ENCODE results near the gene MBP.

Gene MBP

DNA sequence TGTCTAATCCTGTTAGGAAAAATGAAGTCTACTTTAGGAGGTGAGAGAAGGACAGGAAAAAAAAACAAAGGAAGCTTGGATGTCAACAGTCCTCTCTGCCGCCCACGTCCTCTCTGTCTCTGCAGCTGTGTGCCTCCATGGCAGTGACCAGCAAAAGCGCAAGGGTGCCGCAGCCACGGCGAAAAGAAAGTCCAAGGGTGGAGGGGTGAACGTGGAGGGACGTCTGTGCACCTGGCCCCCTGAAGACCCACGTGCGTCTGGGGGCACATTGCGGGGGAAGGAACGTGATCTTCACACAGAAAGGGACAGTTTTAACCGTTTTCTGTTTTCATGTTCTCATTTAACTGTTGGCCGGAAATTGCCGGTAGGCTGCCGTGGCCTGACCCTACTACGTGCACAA lies 152.7 kb downstream of the MBP start:
- H3K4me2 ChIP-seq (ENCODE audit: low read length) = no peak overlapping the region
- H4K8ac ChIP-seq (ENCODE audit: low read depth, low read length) = no peak overlapping the region
- no peak overlapping the region for H2BK5ac ChIP-seq (ENCODE audit: low read length)
- H3K18ac ChIP-seq (ENCODE audit: low read length) = no peak overlapping the region
- H2BK15ac ChIP-seq (replicated peaks; ENCODE audit: low read depth) = no peak overlapping the region
- no peak overlapping the region for H2AK5ac ChIP-seq (ENCODE audit: low read length)
- H4K5ac ChIP-seq (ENCODE audit: low read length) = no peak overlapping the region
- H3K27ac ChIP-seq (ENCODE audit: low read depth, low read length) = no peak overlapping the region
- H3K4me3 ChIP-seq (ENCODE audit: low read length) = no peak overlapping the region
- H3K4me1 ChIP-seq (ENCODE audit: control insufficient read depth, low read depth, low read length) = no peaks in the 10 kb centered on the region
- no peak overlapping the region for H3K23ac ChIP-seq (ENCODE audit: low read length)
- H3K27me3 ChIP-seq (ENCODE audit: insufficient read depth, low read length, poor library complexity) = no peaks in the 10 kb centered on the region
- no peak overlapping the region for H3K4ac ChIP-seq (ENCODE audit: low read depth, low read length)
- H3K36me3 ChIP-seq (ENCODE audit: control insufficient read depth, insufficient read depth, low read length) = no peaks in the 10 kb centered on the region
- H3K9ac ChIP-seq (ENCODE audit: low read length) = no peak overlapping the region
- no CpG with 5 or more reads among the region's 17 CpGs for WGBS (ENCODE audit: extremely low coverage, insufficient coverage, low lambda C conversion rate)
- H3K79me1 ChIP-seq (ENCODE audit: low read length) = no peaks in the 10 kb centered on the region
- no peak overlapping the region for H3K56ac ChIP-seq (ENCODE audit: low read length)
- no peak overlapping the region for H2BK120ac ChIP-seq (ENCODE audit: low read depth, low read length)
- DNase-seq = no peak
- no peaks in the 10 kb centered on the region for H3K79me2 ChIP-seq (ENCODE audit: control insufficient read depth, insufficient read depth, low read length)

DNA sequence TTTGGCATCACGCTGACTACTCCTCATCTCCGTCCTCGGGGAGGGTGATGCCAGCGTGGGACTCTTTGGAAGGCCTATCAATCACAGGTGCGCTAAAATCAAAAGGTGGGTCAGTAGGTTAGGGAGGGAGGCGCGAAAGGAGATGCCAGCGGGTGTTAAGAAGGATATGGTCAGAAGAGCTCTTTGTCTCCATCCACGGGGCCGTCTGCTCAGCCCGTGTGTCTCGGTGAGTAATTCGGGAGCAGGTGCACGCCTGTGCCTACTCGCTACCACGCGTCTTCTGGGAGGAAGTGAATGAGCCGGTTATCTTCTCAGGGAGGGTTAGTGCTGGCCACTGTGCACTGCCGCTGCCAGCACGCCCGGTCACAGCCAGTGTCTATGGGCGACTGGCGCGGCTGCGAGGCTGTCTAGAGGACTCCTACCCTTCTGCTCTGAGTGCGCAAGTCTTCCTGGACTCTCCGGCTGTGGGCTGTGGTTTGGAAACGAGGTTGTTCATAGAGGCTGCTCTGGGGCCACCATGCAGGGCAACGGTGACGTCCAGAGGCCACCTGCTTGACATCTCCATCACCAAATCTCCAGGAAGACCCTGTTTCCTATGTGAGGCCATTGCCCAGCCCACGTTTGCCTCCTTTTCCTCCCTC lies 153.4 kb downstream of the MBP start:
- Histone ChIP-seq H2BK120ac (ENCODE audit: low read depth, low read length) (no peak overlapping the region), H3K27ac (ENCODE audit: low read depth, low read length) (no peak overlapping the region), H2BK5ac (ENCODE audit: low read length) (no peak overlapping the region), H3K27me3 (ENCODE audit: insufficient read depth, low read length, poor library complexity) (no peaks in the 10 kb centered on the region), H3K23ac (ENCODE audit: low read length) (no peak overlapping the region), H2AK5ac (ENCODE audit: low read length) (no peak overlapping the region), H2BK15ac (replicated peaks; ENCODE audit: low read depth) (no peak overlapping the region), H3K4ac (ENCODE audit: low read depth, low read length) (no peak overlapping the region), H4K8ac (ENCODE audit: low read depth, low read length) (no peak overlapping the region), H3K4me2 (ENCODE audit: low read length) (no peak overlapping the region), H3K56ac (ENCODE audit: low read length) (no peak overlapping the region), H3K9ac (ENCODE audit: low read length) (no peak overlapping the region), H4K5ac (ENCODE audit: low read length) (no peak overlapping the region), H3K79me2 (ENCODE audit: control insufficient read depth, insufficient read depth, low read length) (no peaks in the 10 kb centered on the region), H3K4me1 (ENCODE audit: control insufficient read depth, low read depth, low read length) (no peaks in the 10 kb centered on the region), H3K79me1 (ENCODE audit: low read length) (no peaks in the 10 kb centered on the region), H3K4me3 (ENCODE audit: low read length) (no peak overlapping the region), H3K36me3 (ENCODE audit: control insufficient read depth, insufficient read depth, low read length) (no peaks in the 10 kb centered on the region), H3K18ac (ENCODE audit: low read length) (no peak overlapping the region)
- WGBS (ENCODE audit: extremely low coverage, insufficient coverage, low lambda C conversion rate) = no CpG with 5 or more reads among the region's 31 CpGs
- DNase-seq = no peak

DNA sequence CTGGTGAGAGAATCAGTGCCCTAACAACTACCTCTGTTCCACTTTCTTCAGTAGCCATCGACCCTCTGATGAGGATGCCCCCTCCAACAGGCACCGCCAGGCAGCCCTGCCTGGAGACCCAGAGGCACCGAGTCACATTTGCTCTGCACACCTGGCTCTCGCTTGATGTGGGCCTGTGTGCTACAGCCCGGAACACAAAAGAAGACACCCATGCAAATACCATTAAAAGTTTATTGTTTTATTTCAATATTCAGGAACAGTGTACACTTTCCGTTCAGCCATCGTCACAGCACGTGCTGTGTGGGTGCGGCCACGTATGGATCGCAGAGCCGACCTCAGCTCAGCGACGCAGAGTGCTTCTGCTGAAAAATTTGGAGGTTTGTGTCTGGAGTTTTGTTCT lies 154.0 kb downstream of the MBP start:
- Histone ChIP-seq H4K8ac (ENCODE audit: low read depth, low read length) (no peak overlapping the region), H3K23ac (ENCODE audit: low read length) (no peak overlapping the region), H2BK120ac (ENCODE audit: low read depth, low read length) (no peak overlapping the region), H3K79me2 (ENCODE audit: control insufficient read depth, insufficient read depth, low read length) (no peaks in the 10 kb centered on the region), H3K79me1 (ENCODE audit: low read length) (no peaks in the 10 kb centered on the region), H3K4me1 (ENCODE audit: control insufficient read depth, low read depth, low read length) (no peaks in the 10 kb centered on the region), H3K56ac (ENCODE audit: low read length) (no peak overlapping the region), H3K27ac (ENCODE audit: low read depth, low read length) (no peak overlapping the region), H2AK5ac (ENCODE audit: low read length) (no peak overlapping the region), H3K36me3 (ENCODE audit: control insufficient read depth, insufficient read depth, low read length) (no peaks in the 10 kb centered on the region), H3K4ac (ENCODE audit: low read depth, low read length) (no peak overlapping the region), H2BK5ac (ENCODE audit: low read length) (no peak overlapping the region), H3K27me3 (ENCODE audit: insufficient read depth, low read length, poor library complexity) (no peaks in the 10 kb centered on the region), H3K18ac (ENCODE audit: low read length) (no peak overlapping the region), H3K4me3 (ENCODE audit: low read length) (no peak overlapping the region), H3K4me2 (ENCODE audit: low read length) (no peak overlapping the region), H4K5ac (ENCODE audit: low read length) (no peak overlapping the region), H3K9ac (ENCODE audit: low read length) (no peak overlapping the region), H2BK15ac (replicated peaks; ENCODE audit: low read depth) (no peak overlapping the region)
- DNase-seq = no peak
- no CpG with 5 or more reads among the region's 14 CpGs for WGBS (ENCODE audit: extremely low coverage, insufficient coverage, low lambda C conversion rate)

DNA sequence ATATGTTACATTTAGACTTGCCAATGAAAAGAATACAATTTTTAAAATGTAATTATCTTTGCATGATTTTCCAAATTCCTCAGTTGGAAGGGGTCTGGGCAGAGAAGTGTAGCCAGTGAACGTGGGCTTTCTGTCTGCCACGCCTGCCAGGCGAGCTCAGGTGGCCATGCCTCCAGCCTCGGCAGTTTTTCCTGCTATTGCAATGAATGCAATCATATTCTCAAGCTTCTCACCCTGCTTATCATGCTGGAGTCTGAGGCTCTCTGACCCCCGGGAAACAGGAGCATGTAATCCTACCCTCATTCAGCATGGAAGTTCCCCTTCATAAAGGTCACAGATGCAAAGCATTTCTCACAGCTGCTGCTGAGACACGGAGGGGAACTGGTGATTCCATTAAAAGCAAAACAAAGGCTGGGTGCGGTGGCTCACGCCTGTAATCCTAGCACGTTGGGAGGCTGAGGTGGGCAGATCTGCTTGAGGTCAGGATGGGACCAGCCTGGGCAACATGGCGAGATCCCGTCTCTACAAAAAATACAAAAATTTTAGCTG lies 154.8 kb downstream of the MBP start:
- Histone ChIP-seq H3K18ac (ENCODE audit: low read length) (no peak overlapping the region), H2BK120ac (ENCODE audit: low read depth, low read length) (no peak overlapping the region), H3K4me2 (ENCODE audit: low read length) (no peak overlapping the region), H3K4me3 (ENCODE audit: low read length) (no peak overlapping the region), H3K36me3 (ENCODE audit: control insufficient read depth, insufficient read depth, low read length) (no peaks in the 10 kb centered on the region), H2AK5ac (ENCODE audit: low read length) (no peak overlapping the region), H3K79me2 (ENCODE audit: control insufficient read depth, insufficient read depth, low read length) (no peaks in the 10 kb centered on the region), H3K23ac (ENCODE audit: low read length) (no peak overlapping the region), H2BK15ac (replicated peaks; ENCODE audit: low read depth) (no peak overlapping the region), H3K79me1 (ENCODE audit: low read length) (no peaks in the 10 kb centered on the region), H4K8ac (ENCODE audit: low read depth, low read length) (no peak overlapping the region), H3K4ac (ENCODE audit: low read depth, low read length) (no peak overlapping the region), H3K56ac (ENCODE audit: low read length) (no peak overlapping the region), H3K9ac (ENCODE audit: low read length) (no peak overlapping the region), H3K27ac (ENCODE audit: low read depth, low read length) (no peak overlapping the region), H2BK5ac (ENCODE audit: low read length) (no peak overlapping the region), H4K5ac (ENCODE audit: low read length) (no peak overlapping the region), H3K27me3 (ENCODE audit: insufficient read depth, low read length, poor library complexity) (no peaks in the 10 kb centered on the region), H3K4me1 (ENCODE audit: control insufficient read depth, low read depth, low read length) (no peaks in the 10 kb centered on the region)
- DNase-seq = no peak
- no CpG with 5 or more reads among the region's 11 CpGs for WGBS (ENCODE audit: extremely low coverage, insufficient coverage, low lambda C conversion rate)

DNA sequence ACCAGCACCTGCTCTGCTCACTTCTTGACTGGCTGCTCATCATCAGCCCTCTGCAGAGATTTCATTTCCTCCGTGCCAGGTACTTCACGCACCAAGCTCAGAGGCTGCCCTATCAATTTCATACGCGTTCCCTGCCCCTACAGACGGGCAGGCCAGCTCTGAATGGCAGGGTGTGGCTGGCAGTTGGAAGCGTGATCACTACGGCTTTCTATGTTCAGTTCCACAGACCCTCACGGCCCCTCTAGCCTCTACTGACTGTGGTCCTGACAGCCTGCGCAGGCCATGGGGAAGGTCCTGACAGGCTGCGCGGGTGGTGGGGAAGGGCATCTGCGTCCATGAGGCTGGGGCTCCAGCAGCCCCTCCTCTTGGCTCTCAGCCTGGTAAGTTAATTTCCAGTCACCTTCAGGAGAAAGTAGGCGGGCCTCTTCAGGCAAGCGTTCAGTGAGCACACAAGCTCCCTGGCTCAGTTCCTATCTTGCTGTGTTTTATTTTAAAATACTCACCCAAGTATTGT lies 155.4 kb downstream of the MBP start:
- H3K4me2 ChIP-seq (ENCODE audit: low read length) = no peak overlapping the region
- no peak overlapping the region for H3K9ac ChIP-seq (ENCODE audit: low read length)
- no peak overlapping the region for H3K23ac ChIP-seq (ENCODE audit: low read length)
- no peak for DNase-seq
- no peaks in the 10 kb centered on the region for H3K79me1 ChIP-seq (ENCODE audit: low read length)
- no peak overlapping the region for H2AK5ac ChIP-seq (ENCODE audit: low read length)
- no peak overlapping the region for H2BK5ac ChIP-seq (ENCODE audit: low read length)
- H3K18ac ChIP-seq (ENCODE audit: low read length) = no peak overlapping the region
- H3K4me3 ChIP-seq (ENCODE audit: low read length) = no peak overlapping the region
- WGBS (ENCODE audit: extremely low coverage, insufficient coverage, low lambda C conversion rate) = no CpG with 5 or more reads among the region's 14 CpGs
- no peak overlapping the region for H3K27ac ChIP-seq (ENCODE audit: low read depth, low read length)
- no peaks in the 10 kb centered on the region for H3K4me1 ChIP-seq (ENCODE audit: control insufficient read depth, low read depth, low read length)
- no peak overlapping the region for H3K4ac ChIP-seq (ENCODE audit: low read depth, low read length)
- H4K5ac ChIP-seq (ENCODE audit: low read length) = no peak overlapping the region
- H4K8ac ChIP-seq (ENCODE audit: low read depth, low read length) = no peak overlapping the region
- H2BK15ac ChIP-seq (replicated peaks; ENCODE audit: low read depth) = no peak overlapping the region
- H2BK120ac ChIP-seq (ENCODE audit: low read depth, low read length) = no peak overlapping the region
- H3K56ac ChIP-seq (ENCODE audit: low read length) = no peak overlapping the region
- H3K27me3 ChIP-seq (ENCODE audit: insufficient read depth, low read length, poor library complexity) = no peaks in the 10 kb centered on the region
- H3K79me2 ChIP-seq (ENCODE audit: control insufficient read depth, insufficient read depth, low read length) = no peaks in the 10 kb centered on the region
- H3K36me3 ChIP-seq (ENCODE audit: control insufficient read depth, insufficient read depth, low read length) = no peaks in the 10 kb centered on the region

Data from mesendoderm (in vitro differentiated cells).